HG02642 (cell line): ENCODE data around the gene OR5D13.

Source experiments
- ATAC-seq: cut with Tn5 transposase; IDR thresholded peaks from one replicate; pipeline ENCODE4 v1.9.1; 2021; ENCODE audit warnings: mild to moderate bottlenecking; ENCODE audit not compliant: unreplicated experiment, poor library complexity

The OR5D13 gene, protein sequence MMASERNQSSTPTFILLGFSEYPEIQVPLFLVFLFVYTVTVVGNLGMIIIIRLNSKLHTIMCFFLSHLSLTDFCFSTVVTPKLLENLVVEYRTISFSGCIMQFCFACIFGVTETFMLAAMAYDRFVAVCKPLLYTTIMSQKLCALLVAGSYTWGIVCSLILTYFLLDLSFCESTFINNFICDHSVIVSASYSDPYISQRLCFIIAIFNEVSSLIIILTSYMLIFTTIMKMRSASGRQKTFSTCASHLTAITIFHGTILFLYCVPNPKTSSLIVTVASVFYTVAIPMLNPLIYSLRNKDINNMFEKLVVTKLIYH

DNA sequence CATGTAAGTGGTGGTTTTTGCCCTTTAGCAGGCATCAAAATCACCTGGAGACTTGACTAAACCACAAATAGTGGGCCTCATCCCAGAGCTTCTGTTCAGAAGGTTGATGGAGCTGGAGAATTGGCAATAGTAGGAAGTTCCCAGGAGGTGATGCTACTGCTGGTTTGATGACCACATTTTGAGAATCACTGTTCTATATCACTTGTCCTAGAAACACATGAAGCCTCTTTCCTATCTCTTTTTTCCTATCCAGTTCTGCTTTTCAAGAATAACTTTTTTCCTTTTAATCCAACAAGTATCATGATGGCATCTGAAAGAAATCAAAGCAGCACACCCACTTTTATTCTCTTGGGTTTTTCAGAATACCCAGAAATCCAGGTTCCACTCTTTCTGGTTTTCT, at the start of gene OR5D13:
OR5D13 (plus strand) TSS at position 301 of the 400 bp plus-strand sequence; CDS start at position 301, 0 bp downstream.
- no peak for ATAC-seq

DNA sequence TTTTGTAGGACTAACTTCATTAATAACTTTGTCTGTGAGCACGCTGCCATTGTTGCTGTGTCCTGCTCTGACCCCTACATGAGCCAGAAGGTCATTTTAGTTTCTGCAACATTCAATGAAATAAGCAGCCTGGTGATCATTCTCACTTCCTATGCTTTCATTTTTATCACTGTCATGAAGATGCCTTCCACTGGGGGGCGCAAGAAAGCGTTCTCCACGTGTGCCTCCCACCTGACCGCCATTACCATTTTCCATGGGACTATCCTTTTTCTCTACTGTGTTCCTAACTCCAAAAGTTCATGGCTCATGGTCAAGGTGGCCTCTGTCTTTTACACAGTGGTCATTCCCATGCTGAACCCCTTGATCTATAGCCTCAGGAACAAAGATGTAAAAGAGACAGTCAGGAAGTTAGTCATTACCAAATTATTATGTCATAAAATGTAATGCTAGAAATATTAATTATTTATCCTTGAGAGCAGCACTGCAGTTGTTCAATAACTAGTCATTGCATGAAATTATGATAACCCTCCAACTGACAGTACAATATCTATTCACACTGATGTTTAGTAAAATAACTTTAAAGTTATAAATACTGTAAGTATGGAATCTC, 46.4 kb upstream of the OR5D13 start:
- ATAC-seq: no peak

DNA sequence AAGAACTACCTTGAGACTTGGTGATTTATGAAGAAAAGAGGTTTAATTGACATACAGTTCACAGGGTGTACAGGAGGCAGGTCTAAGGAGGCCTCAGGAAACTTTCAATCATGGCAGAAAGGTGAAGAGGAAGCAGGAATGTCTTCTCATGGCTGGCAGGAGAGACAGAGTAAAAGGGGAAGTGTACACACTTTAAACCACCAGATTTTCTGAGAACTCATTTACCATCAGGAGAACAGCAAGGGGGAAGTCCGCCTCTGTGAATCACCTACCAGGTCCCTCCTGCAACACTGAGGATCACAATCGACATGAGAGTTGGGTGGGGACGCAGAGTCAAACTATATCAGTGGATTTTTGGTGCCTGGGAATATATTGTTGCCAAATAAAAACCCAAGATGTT, 40.3 kb upstream of the OR5D13 start:
- ATAC-seq: no peak

DNA sequence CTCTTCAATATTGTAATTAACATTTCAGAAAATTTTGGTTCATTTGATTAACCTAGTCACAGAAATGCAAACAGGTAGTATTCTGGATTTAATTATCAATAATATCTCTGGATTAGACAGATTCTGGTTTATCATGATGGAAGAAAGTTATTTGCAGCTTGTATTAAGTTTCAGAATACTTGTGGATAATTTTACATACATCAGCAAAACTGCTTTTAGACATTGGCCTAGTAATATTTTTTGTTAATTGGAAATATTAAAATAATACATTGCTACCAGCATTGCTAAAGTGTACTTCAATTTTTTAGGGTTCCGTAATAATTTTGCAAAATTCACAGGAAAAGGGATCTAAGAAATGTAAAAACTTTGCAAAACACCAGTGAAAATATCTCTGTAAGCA, 18.4 kb downstream of the OR5D13 start:
- ATAC-seq: no peak

DNA sequence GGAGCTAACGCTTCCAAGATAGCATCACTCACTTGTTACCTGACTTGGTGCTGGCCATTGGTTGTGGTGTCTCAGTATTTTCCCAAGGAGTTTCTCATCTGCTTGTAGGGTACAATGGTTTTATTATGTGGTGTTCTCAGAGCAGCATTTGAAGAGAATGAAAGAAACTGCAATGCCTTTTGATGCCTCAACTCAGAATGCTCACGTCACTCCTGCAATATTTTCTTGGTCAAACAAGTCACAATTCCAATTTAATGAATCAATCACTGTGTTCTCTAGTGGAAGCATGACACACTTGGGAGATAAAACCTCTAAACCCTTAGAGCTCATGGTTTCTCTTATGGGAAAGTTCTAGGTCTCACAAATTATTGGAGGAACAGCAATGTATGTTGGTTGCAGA, 20.1 kb downstream of the OR5D13 start:
- ATAC-seq: no peak

DNA sequence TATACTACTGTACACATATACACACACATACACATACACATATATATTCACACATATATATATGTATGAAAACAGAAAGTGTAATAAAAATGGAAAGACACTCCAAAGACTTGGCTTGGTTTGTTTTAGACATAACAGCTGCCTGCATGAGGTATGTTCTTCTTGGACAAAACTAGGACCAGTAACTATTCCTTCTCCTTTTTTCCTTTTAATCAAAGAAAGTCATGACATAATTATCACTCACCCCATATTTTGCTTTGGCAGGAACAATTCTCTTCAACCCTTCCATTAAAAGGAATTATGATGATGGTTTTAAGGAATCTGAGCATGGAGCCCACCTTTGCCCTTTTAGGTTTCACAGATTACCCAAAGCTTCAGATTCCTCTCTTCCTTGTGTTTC, 22.0 kb downstream of the OR5D13 start, which contains the start of gene OR5D14:
OR5D14 (plus strand) TSS at position 301 of the 400 bp plus-strand sequence; CDS start at position 301, 0 bp downstream.
- ATAC-seq: no peak

DNA sequence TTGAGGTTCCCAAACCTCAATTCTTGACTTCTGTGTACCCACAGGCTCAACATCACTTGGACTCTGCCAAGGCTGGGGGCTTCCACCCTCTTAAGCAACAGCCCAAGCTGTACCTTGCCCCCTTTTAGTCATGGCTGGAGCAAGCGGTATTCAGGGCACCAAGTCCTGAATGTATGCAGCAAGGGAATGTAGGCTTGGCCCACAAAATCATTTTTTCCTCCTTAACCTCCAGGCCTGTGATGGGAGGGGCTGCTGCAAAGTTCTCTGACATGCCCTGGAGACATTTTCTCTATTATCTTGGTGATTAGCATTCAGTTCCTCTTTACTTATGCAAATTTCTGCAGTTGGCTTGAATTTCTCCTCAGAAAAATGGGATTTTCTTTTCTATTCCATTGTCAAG, 33.0 kb downstream of the OR5D13 start:
- no peak for ATAC-seq

DNA sequence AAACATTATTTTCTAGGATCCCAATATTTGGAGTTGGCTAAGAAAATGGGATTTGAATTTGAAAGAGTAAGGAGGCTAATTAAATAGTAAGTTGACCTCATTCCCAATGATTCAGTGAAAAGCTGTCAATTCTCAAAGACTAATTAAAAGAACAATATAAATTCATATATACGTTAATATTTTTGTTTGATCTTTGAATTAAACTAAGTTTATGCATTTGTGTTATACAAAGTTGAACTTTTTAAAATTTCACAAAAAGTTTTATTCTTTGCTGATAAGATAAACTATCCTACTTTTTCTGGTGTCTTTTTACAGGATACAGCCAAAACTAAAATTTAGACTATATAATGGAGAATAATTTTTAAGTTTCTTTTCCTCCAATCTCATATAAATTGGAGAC, 37.8 kb downstream of the OR5D13 start, which contains the start of gene OR5L1:
OR5L1 (plus strand) TSS at position 301 of the 400 bp plus-strand sequence. CDS start 100 bp downstream, outside the sequence.
- no peak for ATAC-seq

DNA sequence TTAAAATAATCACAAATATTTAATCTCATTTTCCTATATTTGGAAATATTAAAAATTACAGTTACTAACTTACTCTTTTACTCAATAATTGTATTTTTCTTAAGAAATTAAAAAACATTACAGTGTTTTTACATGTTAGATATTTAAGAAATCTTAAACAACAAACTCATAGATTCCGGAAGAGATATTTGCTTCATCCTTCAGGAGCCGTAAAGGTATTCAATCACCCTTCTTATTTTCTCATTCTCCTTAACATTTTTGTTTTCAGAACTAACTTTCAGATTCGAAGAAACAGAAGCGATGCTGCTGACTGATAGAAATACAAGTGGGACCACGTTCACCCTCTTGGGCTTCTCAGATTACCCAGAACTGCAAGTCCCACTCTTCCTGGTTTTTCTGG, 46.1 kb downstream of the OR5D13 start, which contains the start of gene OR5D18:
OR5D18 (plus strand) TSS at position 301 of the 400 bp plus-strand sequence; CDS start at position 301, 0 bp downstream.
- ATAC-seq: no peak
